IMR-90 (cell line): ENCODE results near the gene FAM118A. TPM values are rescaled to one million over a fixed set of nuclear protein-coding genes. Genes with fewer than 3 reads are reported as not detected.

Experiments used
- ATAC-seq: fragments of 200-7000 bp; cut with Tn5 transposase; 2 replicates; pipeline ENCODE4 v1.9.1; 2020; ENCODE audit warnings: low read depth, mild to moderate bottlenecking, moderate library complexity
- BruUV-seq: library from RNA; stranded (reverse); fragments of 400-500 nt; replicated peaks from 2 replicates; lab custom pipeline; 2021; lab: Mats Ljungman, UMichigan
- CTCF ChIA-PET: fragments of 300-600 bp; formaldehyde crosslinking; extraction: SDS; loops from one replicate; lab custom pipeline; 2021; ENCODE audit warnings: antibody characterized with exemption; lab: Yijun Ruan, JAX
- POLR2A ChIA-PET: fragments of 300-600 bp; sonication (Branson Sonifier 250); formaldehyde crosslinking; loops from one replicate; lab custom pipeline; 2022; ENCODE audit warnings: antibody characterized with exemption; ENCODE audit not compliant: unreplicated experiment; lab: Charles Lee
- DNase-seq: peaks from one replicate; pipeline ENCODE4 v3.0.0; 2013
- H2AFZ ChIP-seq: replicated peaks from 2 replicates; pipeline ENCODE3; 2013; ENCODE audit warnings: low read length, mild to moderate bottlenecking; ENCODE audit not compliant: poor library complexity
- H2AK5ac ChIP-seq: 2 replicates; pipeline ENCODE4 v1.6.1; 2013; ENCODE audit warnings: low read depth, low read length, inconsistent platforms
- H2AK9ac ChIP-seq: replicated peaks from 2 replicates; pipeline ENCODE3; 2013; ENCODE audit warnings: mild to moderate bottlenecking, low read depth, low read length, moderate library complexity; ENCODE audit not compliant: poor library complexity
- H2BK120ac ChIP-seq: 2 replicates; pipeline ENCODE4 v1.6.1; 2013; ENCODE audit warnings: low read depth, low read length, inconsistent platforms
- H2BK15ac ChIP-seq: 3 replicates; pipeline ENCODE4 v1.6.1; 2013; ENCODE audit warnings: low read depth, low read length, inconsistent platforms
- H2BK20ac ChIP-seq: 2 replicates; pipeline ENCODE4 v1.6.1; 2013; ENCODE audit warnings: low read depth, mild to moderate bottlenecking, inconsistent platforms, low read length, moderate library complexity
- H2BK5ac ChIP-seq: 2 replicates; pipeline ENCODE4 v1.6.1; 2013; ENCODE audit warnings: mild to moderate bottlenecking, low read depth, low read length, inconsistent platforms; ENCODE audit not compliant: poor library complexity, severe bottlenecking
- H3K14ac ChIP-seq: replicated peaks from 2 replicates; pipeline ENCODE4 v1.6.1; 2013; ENCODE audit warnings: low read depth, low read length, inconsistent platforms
- H3K18ac ChIP-seq: 2 replicates; pipeline ENCODE4 v1.6.1; 2013; ENCODE audit warnings: low read depth, low read length, control low read depth
- H3K23ac ChIP-seq: 2 replicates; pipeline ENCODE4 v1.6.1; 2013; ENCODE audit warnings: low read depth, low read length, inconsistent platforms
- H3K27ac ChIP-seq: 2 replicates; pipeline ENCODE4 v1.5.1; 2013; ENCODE audit warnings: mild to moderate bottlenecking, control low read depth, low read length; ENCODE audit not compliant: insufficient read depth
- H3K27me3 ChIP-seq: 2 replicates; pipeline ENCODE4 v1.6.1; 2013; ENCODE audit warnings: low read length; ENCODE audit not compliant: control insufficient read depth, insufficient read depth
- H3K36me3 ChIP-seq: 2 replicates; pipeline ENCODE4 v1.6.1; 2013; ENCODE audit warnings: low read length, mixed read lengths; ENCODE audit not compliant: control insufficient read depth, insufficient read depth
- H3K4ac ChIP-seq: 2 replicates; pipeline ENCODE4 v1.6.1; 2013; ENCODE audit warnings: low read depth, low read length, inconsistent platforms
- H3K4me1 ChIP-seq: 2 replicates; pipeline ENCODE4 v1.6.1; 2013; ENCODE audit warnings: low read length, mixed read lengths; ENCODE audit not compliant: control insufficient read depth, insufficient read depth
- H3K4me2 ChIP-seq: 2 replicates; pipeline ENCODE4 v1.6.1; 2013; ENCODE audit warnings: low read depth, mild to moderate bottlenecking, control low read depth, low read length, moderate library complexity
- H3K4me3 ChIP-seq: 2 replicates; pipeline ENCODE4 v1.5.1; 2013; ENCODE audit warnings: low read depth, mild to moderate bottlenecking, control low read depth, low read length, moderate library complexity; ENCODE audit not compliant: insufficient read depth
- H3K56ac ChIP-seq: 2 replicates; pipeline ENCODE4 v1.6.1; 2013; ENCODE audit warnings: low read length, inconsistent platforms; ENCODE audit not compliant: insufficient read depth; ENCODE audit errors: extremely low read depth
- H3K79me1 ChIP-seq, 2 experiments: 2 replicates each; pipeline ENCODE4 v1.6.1; 2013; ENCODE audit warnings: low read length in 2 of 2, inconsistent platforms in 1 of 2, low read depth in 1 of 2
- H3K9ac ChIP-seq: 2 replicates; pipeline ENCODE4 v1.6.1; 2013; ENCODE audit warnings: low read depth, low read length, control low read depth
- H3K9me1 ChIP-seq: 2 replicates; pipeline ENCODE4 v1.6.1; 2013; ENCODE audit warnings: low read length, inconsistent platforms; ENCODE audit not compliant: insufficient read depth
- H3K9me3 ChIP-seq: 2 replicates; pipeline ENCODE4 v1.6.1; 2013; ENCODE audit warnings: low read length; ENCODE audit not compliant: control insufficient read depth, insufficient read depth
- H4K20me1 ChIP-seq: 2 replicates; pipeline ENCODE4 v1.6.1; 2013; ENCODE audit warnings: low read length, inconsistent platforms; ENCODE audit not compliant: insufficient read depth
- H4K5ac ChIP-seq: 2 replicates; pipeline ENCODE4 v1.6.1; 2013; ENCODE audit warnings: mild to moderate bottlenecking, low read depth, low read length, control low read depth
- H4K8ac ChIP-seq, 2 experiments: 2 replicates each; pipeline ENCODE4 v1.6.1; 2013; ENCODE audit warnings: low read depth in 2 of 2, low read length in 2 of 2, control low read depth in 1 of 2, inconsistent platforms in 1 of 2
- H4K91ac ChIP-seq: 2 replicates; pipeline ENCODE4 v1.6.1; 2013; ENCODE audit warnings: low read depth, low read length, inconsistent platforms; ENCODE audit not compliant: insufficient read depth
- MXI1 ChIP-seq: IDR thresholded peaks from 2 replicates; pipeline ENCODE4 v1.6.1; 2012; ENCODE audit warnings: low read depth, mild to moderate bottlenecking, low read length, moderate library complexity, borderline replicate concordance
- WGBS, 2 experiments: methylation state at CpG; one replicate each; pipeline versions ENCODE4 v1.1.5 to v1.1.7; 2013; ENCODE audit warnings: missing lambda C conversion rate in 2 of 2; ENCODE audit not compliant: insufficient read length in 1 of 2; ENCODE audit errors: extremely low coverage in 2 of 2; 5-methylcytosine and 5-hydroxymethylcytosine counted together
- dilution Hi-C: fragments of 300-500 bp; cut with HindIII; formaldehyde crosslinking; loops from one replicate; pipeline ENCODE4 v1.14.3; 2018; ENCODE audit warnings: low sequenced_read_pairs; ENCODE audit not compliant: unreplicated experiment
- in situ Hi-C: fragments of 300-500 bp; cut with MboI; formaldehyde crosslinking; loops from 3 replicates; pipeline ENCODE4 v1.14.3; 2019; ENCODE audit warnings: low sequenced_read_pairs, inconsistent platforms, mixed read lengths
- intact Hi-C: fragments of 100-400 bp; cut with micrococcal nuclease; formaldehyde crosslinking; loops from 2 replicates; pipeline ENCODE4 v1.10.0; 2022
- polyA plus RNA-seq, 3 experiments: library from polyadenylated mRNA; depleted of rRNA; stranded (reverse); fragments of >200 nt; gene quantifications; 2 replicates each; pipeline ENCODE4 v1.2.3, GENCODE V29; 2012; ENCODE audit warnings: low replicate concordance in 1 of 3
- total RNA-seq: library from RNA; depleted of rRNA; stranded (reverse); fragments of >200 nt; gene quantifications from 2 replicates; pipeline ENCODE4 v1.2.3, GENCODE V29; 2012
- TF ChIP-seq, protein P1 (sequence below): fragments of 150-350 bp; IDR thresholded peaks from 2 replicates; pipeline ENCODE4 v1.6.1; 2017; ENCODE audit warnings: mild to moderate bottlenecking, antibody characterized with exemption, low read length, low read depth

Gene FAM118A
- total and polyA plus RNA-seq, 2 of the 4 experiments (the other 2 are of a cell fraction), result 20.6 to 95.6 TPM

DNA sequence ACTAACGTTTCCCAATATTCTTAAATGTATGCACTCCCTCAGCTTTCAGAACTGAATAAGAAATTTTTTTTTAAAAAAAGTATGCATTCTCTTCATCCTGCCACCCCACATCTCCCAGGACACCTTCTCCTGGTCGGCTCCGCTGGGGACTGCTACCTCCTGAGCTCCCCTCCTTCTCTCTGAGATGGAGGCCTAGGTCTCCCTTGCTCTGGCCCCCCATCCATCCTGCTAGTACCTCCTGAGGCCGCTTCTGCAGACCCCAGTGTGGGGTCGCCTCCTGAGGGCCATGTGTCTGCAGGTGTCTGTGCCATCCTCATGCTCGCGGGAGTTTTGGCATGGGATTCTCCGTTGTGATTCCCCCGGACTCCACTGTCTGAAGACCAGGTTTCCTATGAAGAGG, 27.8 kb downstream of the FAM118A start:
- Histone ChIP-seq H3K4me3 (no peak overlapping the region), H3K23ac (no peak overlapping the region), H3K4ac (no peak overlapping the region), H3K79me1 (no peaks in the 10 kb centered on the region), H2BK120ac (no peak overlapping the region), H3K14ac (no peak overlapping the region), H4K8ac (no peak overlapping the region), H3K4me1 (no peaks in the 10 kb centered on the region; the same call in 1 of the 2 replicates), H3K9me3 (no peaks in the 10 kb centered on the region), H3K36me3 (peaks cover 50% of the 10 kb centered on the region), H2BK20ac (no peak overlapping the region), H2AFZ (no peak overlapping the region), H2BK5ac (no peak overlapping the region), H4K91ac (no peak overlapping the region), H2BK15ac (no peak overlapping the region), H3K9ac (no peak overlapping the region), H3K56ac (no peak overlapping the region), H4K5ac (no peak overlapping the region), H2AK5ac (no peak overlapping the region), H3K27me3 (no peaks in the 10 kb centered on the region), H3K27ac (no peak overlapping the region), H4K20me1 (no peaks in the 10 kb centered on the region), H3K18ac (no peak overlapping the region), H3K4me2 (no peak overlapping the region), H3K9me1 (no peaks in the 10 kb centered on the region), H2AK9ac (no peak overlapping the region)
- intact Hi-C loops (no loop called here), dilution Hi-C loops (no loop called here), in situ Hi-C loops (no loop called here)
- ChIA-PET POLR2A (no interaction called here), CTCF (no interaction called here)
- ATAC-seq (no peak), DNase-seq (no peak)
- TF ChIP-seq MXI1, result no peak
- TF ChIP-seq, protein P1, sequence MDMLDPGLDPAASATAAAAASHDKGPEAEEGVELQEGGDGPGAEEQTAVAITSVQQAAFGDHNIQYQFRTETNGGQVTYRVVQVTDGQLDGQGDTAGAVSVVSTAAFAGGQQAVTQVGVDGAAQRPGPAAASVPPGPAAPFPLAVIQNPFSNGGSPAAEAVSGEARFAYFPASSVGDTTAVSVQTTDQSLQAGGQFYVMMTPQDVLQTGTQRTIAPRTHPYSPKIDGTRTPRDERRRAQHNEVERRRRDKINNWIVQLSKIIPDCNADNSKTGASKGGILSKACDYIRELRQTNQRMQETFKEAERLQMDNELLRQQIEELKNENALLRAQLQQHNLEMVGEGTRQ, result no peak
- WGBS, 2 experiments, result 84% methylated on average over 5 of the region's 9 CpGs; no CpG with 5 or more reads in 1 of the 2 experiments
- no TSS peak for BruUV-seq
